NCI-H526 treated with DMSO at 0.1 percent for 48 hours (cell line): ENCODE results near the gene RUVBL2.
"Not testable (repeated sequence)": the region's sequence is repeated elsewhere in the genome, so short reads cannot be mapped to it uniquely, and the experiment has no call there.

Source experiments
- DNase-seq: peaks from one replicate; lab custom pipeline; 2025; lab: John Stamatoyannopoulos, UW

Gene RUVBL2

GRCh38 chr19:49049834-49050233, 56.1 kb downstream of the RUVBL2 start:
- not testable (repeated sequence) for DNase-seq

GRCh38 chr19:49050376-49051033, 56.8 kb downstream of the RUVBL2 start:
- DNase-seq: not testable (repeated sequence)

GRCh38 chr19:49056101-49056901, 62.6 kb downstream of the RUVBL2 start:
- no peak for DNase-seq

- DNase-seq: not testable (repeated sequence)
Observed at GRCh38 chr19:49056902-49057596, 63.4 kb downstream of the RUVBL2 start.

- DNase-seq: no peak
Observed at GRCh38 chr19:49057636-49058234, 64.0 kb downstream of the RUVBL2 start, which contains the start of gene CGB7. Gene CGB7, minus strand, starts transcription at chr19:49057749. Its CDS starts 2,374 bp downstream, at chr19:49055375.

- DNase-seq: no peak
Observed at GRCh38 chr19:49058562-49058961, 64.9 kb downstream of the RUVBL2 start.

- DNase-seq: no peak
Observed at GRCh38 chr19:49059053-49059452, 65.4 kb downstream of the RUVBL2 start.

- DNase-seq: no peak
Observed at GRCh38 chr19:49061000-49061399, 67.3 kb downstream of the RUVBL2 start.

GRCh38 chr19:49061445-49061844, 67.8 kb downstream of the RUVBL2 start:
- DNase-seq: no peak

GRCh38 chr19:49064029-49064629, 70.4 kb downstream of the RUVBL2 start:
- DNase-seq: no peak

GRCh38 chr19:49064768-49065611, 71.3 kb downstream of the RUVBL2 start, which contains the start of gene NTF4:
Gene NTF4, minus strand, starts transcription at chr19:49064818. Its CDS starts 2,821 bp downstream, at chr19:49061997.
- no peak for DNase-seq
